NCI-H2227 (cell line): Measurements from ENCODE around the gene LHFPL6.

Experiments used
- DNase-seq: peaks from one replicate; lab custom pipeline; 2025; ENCODE audit not compliant: unreplicated experiment; lab: John Stamatoyannopoulos, UW

The LHFPL6 gene

GRCh38 chr13:39474600-39474999 lies 128.4 kb downstream of the LHFPL6 start:
- DNase-seq, result no peak

- no peak for DNase-seq
Measured at GRCh38 chr13:39469676-39470075, 133.3 kb downstream of the LHFPL6 start.

- DNase-seq, result no peak
Measured at GRCh38 chr13:39468306-39468705, 134.7 kb downstream of the LHFPL6 start.

GRCh38 chr13:39463611-39464010 lies 139.4 kb downstream of the LHFPL6 start:
- no peak for DNase-seq

- no peak for DNase-seq
Measured at GRCh38 chr13:39462906-39463305, 140.1 kb downstream of the LHFPL6 start.

- DNase-seq, result no peak
Measured at GRCh38 chr13:39462428-39462827, 140.6 kb downstream of the LHFPL6 start.

GRCh38 chr13:39461685-39462266 lies 141.2 kb downstream of the LHFPL6 start:
- no peak for DNase-seq

- DNase-seq, result no peak
Measured at GRCh38 chr13:39457274-39457673, 145.7 kb downstream of the LHFPL6 start.

GRCh38 chr13:39455521-39456175 lies 147.3 kb downstream of the LHFPL6 start:
- DNase-seq, result no peak

- DNase-seq, result no peak
Measured at GRCh38 chr13:39452834-39453233, 150.2 kb downstream of the LHFPL6 start.

- no peak for DNase-seq
Measured at GRCh38 chr13:39452417-39452816, 150.6 kb downstream of the LHFPL6 start.

- peak; percentile 32 for DNase-seq
Measured at GRCh38 chr13:39451860-39452301, 151.1 kb downstream of the LHFPL6 start.

GRCh38 chr13:39451301-39451700 lies 151.7 kb downstream of the LHFPL6 start:
- peak; percentile 15 for DNase-seq

- DNase-seq, result no peak
Measured at GRCh38 chr13:39450176-39450575, 152.8 kb downstream of the LHFPL6 start.

GRCh38 chr13:39448834-39449233 lies 154.2 kb downstream of the LHFPL6 start:
- no peak for DNase-seq

- no peak for DNase-seq
Measured at GRCh38 chr13:39446865-39447264, 156.1 kb downstream of the LHFPL6 start.

- DNase-seq, result no peak
Measured at GRCh38 chr13:39444866-39445265, 158.1 kb downstream of the LHFPL6 start.

- no peak for DNase-seq
Measured at GRCh38 chr13:39433651-39434050, 169.3 kb downstream of the LHFPL6 start.

GRCh38 chr13:39432196-39432595 lies 170.8 kb downstream of the LHFPL6 start:
- DNase-seq, result no peak

GRCh38 chr13:39422845-39423565 lies 180.0 kb downstream of the LHFPL6 start:
- DNase-seq, result no peak

- no peak for DNase-seq
Measured at GRCh38 chr13:39419876-39420275, 183.1 kb downstream of the LHFPL6 start.

GRCh38 chr13:39419068-39419467 lies 183.9 kb downstream of the LHFPL6 start:
- no peak for DNase-seq
